ENCODE results near the gene MRPL57.
"Not testable (repeated sequence)": the region's sequence is repeated elsewhere in the genome, so short reads cannot be mapped to it uniquely, and the experiment has no call there.

The MRPL57 gene

GRCh38 chr13:21176215-21176981, at the start of gene MRPL57, which contains the start of gene SKA3:
TSS of gene MRPL57 (plus strand) at chr13:21176658. CDS start at chr13:21176917, 259 bp downstream.
TSS of gene SKA3 (minus strand) at chr13:21176552. CDS start at chr13:21176477, 75 bp downstream.
- peak; percentile 27 to 94 (median 83) for DNase-seq

- DNase-seq: no peak
These were observed 46.3 kb upstream of the MRPL57 start for GRCh38 chr13:21130116-21130515.

- DNase-seq: no peak
These were observed 43.4 kb upstream of the MRPL57 start for GRCh38 chr13:21133077-21133476.

GRCh38 chr13:21134475-21134874, 42.0 kb upstream of the MRPL57 start:
- no peak for DNase-seq

- DNase-seq: not testable (repeated sequence)
These were observed 40.6 kb upstream of the MRPL57 start for GRCh38 chr13:21135833-21136232.

- DNase-seq: no peak
These were observed 38.8 kb upstream of the MRPL57 start for GRCh38 chr13:21137696-21138095.

- DNase-seq: no peak
These were observed 37.9 kb upstream of the MRPL57 start for GRCh38 chr13:21138561-21138960.

- no peak for DNase-seq
These were observed 37.1 kb upstream of the MRPL57 start for GRCh38 chr13:21139374-21139773.

GRCh38 chr13:21142766-21143165, 33.7 kb upstream of the MRPL57 start:
- DNase-seq: no peak

- DNase-seq: no peak
These were observed 28.6 kb upstream of the MRPL57 start for GRCh38 chr13:21147827-21148226.

- DNase-seq: no peak
These were observed 27.8 kb upstream of the MRPL57 start for GRCh38 chr13:21148557-21149258.

GRCh38 chr13:21149568-21149967, 26.9 kb upstream of the MRPL57 start:
- no peak for DNase-seq

GRCh38 chr13:21150013-21150412, 26.4 kb upstream of the MRPL57 start:
- no peak for DNase-seq

- DNase-seq: no peak
These were observed 24.1 kb upstream of the MRPL57 start for GRCh38 chr13:21152251-21152899.

- DNase-seq: no peak
These were observed 11.8 kb upstream of the MRPL57 start for GRCh38 chr13:21164631-21165030.

GRCh38 chr13:21165606-21166005, 10.9 kb upstream of the MRPL57 start:
- DNase-seq: not testable (repeated sequence)

- DNase-seq: no peak
These were observed 5.0 kb upstream of the MRPL57 start for GRCh38 chr13:21171420-21171819.

GRCh38 chr13:21173767-21174166, 2.7 kb upstream of the MRPL57 start:
- DNase-seq: not testable (repeated sequence)

- DNase-seq: no peak
These were observed 723 bp upstream of the MRPL57 start for GRCh38 chr13:21175656-21176214.

GRCh38 chr13:21176982-21177284, 475 bp downstream of the MRPL57 start:
- peak in 5 of 58 donors; percentile 26 to 46 (median 34) for DNase-seq

- no peak for DNase-seq
These were observed 5.2 kb downstream of the MRPL57 start for GRCh38 chr13:21181671-21182070.

GRCh38 chr13:21186410-21186809, 10.0 kb downstream of the MRPL57 start:
- not testable (repeated sequence) for DNase-seq
